Measurements from ENCODE around the gene RPS3A. TPM values are rescaled to one million over a fixed set of nuclear protein-coding genes. Genes with fewer than 3 reads are reported as not detected.
"Not testable (repeated sequence)": the region's sequence is repeated elsewhere in the genome, so short reads cannot be mapped to it uniquely, and the experiment has no call there.

The RPS3A gene
- total RNA-seq, 1 experiment from 2014 or later: 2,679 TPM

DNA sequence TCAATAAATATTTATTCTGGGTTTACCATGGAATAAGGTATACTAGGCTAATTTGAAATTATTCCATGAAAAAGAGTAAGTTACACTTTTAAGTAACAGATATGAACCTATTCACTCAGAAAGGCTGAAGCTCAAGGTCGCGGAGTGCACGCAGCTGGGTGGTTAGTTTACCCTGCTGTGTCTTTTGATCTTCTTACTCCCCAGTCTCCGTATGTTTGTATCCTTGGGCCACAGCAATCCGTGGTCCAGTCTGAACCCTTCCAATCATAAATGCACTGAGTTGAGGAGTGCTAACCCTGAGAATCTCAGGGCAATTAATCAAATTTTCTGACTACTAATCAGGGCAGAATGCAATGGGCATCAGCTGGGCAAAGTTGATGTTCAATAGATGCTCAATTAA, 33.9 kb downstream of the RPS3A start:
- H3K79me1 ChIP-seq (ENCODE audit: insufficient read depth, low read depth, low read length, poor library complexity, severe bottlenecking): no peaks in the 10 kb centered on the region
- TF ChIP-seq CTCF (conservative IDR thresholded peaks at IDR 0.05): no peak
- no peak overlapping the region for H4K91ac ChIP-seq (ENCODE audit: insufficient read length, low read depth, low read length)
- no peaks in the 10 kb centered on the region for H3K9me3 ChIP-seq (ENCODE audit: control insufficient read depth, low read depth, low read length)
- peak overlapping the region in 1 of 3 experiments; percentile 30; a peak in 1 of 7 replicates for H3K27ac Mint-ChIP-seq
- no peak overlapping the region for H2BK12ac ChIP-seq (ENCODE audit: insufficient read length, low read depth, low read length)
- DNase-seq: no peak
- no peak overlapping the region for H3K4me2 ChIP-seq (ENCODE audit: insufficient read depth, insufficient read length, low read length)
- no peak overlapping the region for H3K9ac ChIP-seq (ENCODE audit: extremely low read depth, insufficient read length, low read length)
- no peaks in the 10 kb centered on the region for H3K79me2 ChIP-seq (ENCODE audit: insufficient read depth, low read length)
- H3K14ac ChIP-seq (ENCODE audit: insufficient read depth, low read length): no peak overlapping the region
- H3K23ac ChIP-seq (ENCODE audit: insufficient read length, low read depth, low read length): no peak overlapping the region
- H3K4me1 ChIP-seq (ENCODE audit: insufficient read depth, low read length): no peaks in the 10 kb centered on the region
- H2AK5ac ChIP-seq (ENCODE audit: insufficient read length, low read length): no peak overlapping the region
- no CpG with 5 or more reads among the region's 5 CpGs for WGBS (ENCODE audit: extremely low coverage, insufficient read length, low lambda C conversion rate)
- no peak overlapping the region for H3K4me3 Mint-ChIP-seq
- no peak overlapping the region for H2BK5ac ChIP-seq (ENCODE audit: insufficient read length, low read length)
- H3K27ac ChIP-seq (ENCODE audit: insufficient read length, low read depth, low read length): no peak overlapping the region
- no peaks in the 10 kb centered on the region for H3K4me1 Mint-ChIP-seq
- no peaks in the 10 kb centered on the region for H3K27me3 ChIP-seq (ENCODE audit: insufficient read depth, low read length)
- H2BK20ac ChIP-seq (ENCODE audit: low read depth, low read length, poor library complexity, severe bottlenecking): no peak overlapping the region
- no peak overlapping the region for H3K18ac ChIP-seq (ENCODE audit: insufficient read length, low read depth, low read length)
- H3K36me3 Mint-ChIP-seq (ENCODE audit: insufficient read depth in 1 of 3, low read depth in 3 of 3): peaks cover 0 to 26% (median 5%) of the 10 kb centered on the region in 3 experiments; a peak in 5 of 7 replicates
- H3K56ac ChIP-seq (ENCODE audit: insufficient read length, low read depth, low read length): no peak overlapping the region
- H3K9me3 Mint-ChIP-seq: no peaks in the 10 kb centered on the region
- H3K23me2 ChIP-seq (ENCODE audit: insufficient read length, low read depth, low read length, poor library complexity, severe bottlenecking): no peaks in the 10 kb centered on the region
- H2BK120ac ChIP-seq (ENCODE audit: low read depth, low read length, poor library complexity, severe bottlenecking): no peak overlapping the region
- H4K20me1 ChIP-seq (ENCODE audit: control insufficient read depth, insufficient read depth, insufficient read length): no peaks in the 10 kb centered on the region
- H2AFZ ChIP-seq (ENCODE audit: low read length): no peak overlapping the region
- H3K27me3 Mint-ChIP-seq (ENCODE audit: low read depth): no peaks in the 10 kb centered on the region
- H4K5ac ChIP-seq (ENCODE audit: insufficient read length, low read depth, low read length): no peak overlapping the region
- no peak overlapping the region for H2BK15ac ChIP-seq (ENCODE audit: low read depth, low read length)
- H4K8ac ChIP-seq (replicated peaks; ENCODE audit: insufficient read length, low read depth, low read length): no peak overlapping the region
- no peak overlapping the region for H3T11ph ChIP-seq (ENCODE audit: low read length)
- no peak overlapping the region for H3K4ac ChIP-seq (ENCODE audit: low read depth, low read length)

GRCh38 chr4:151136048-151136447, 36.6 kb downstream of the RPS3A start:
- H3K4me1 Mint-ChIP-seq; H3K23me2 ChIP-seq (ENCODE audit: insufficient read length, low read depth, low read length, poor library complexity, severe bottlenecking); H3K4me2 ChIP-seq (ENCODE audit: insufficient read depth, insufficient read length, low read length); H3K9ac ChIP-seq (ENCODE audit: extremely low read depth, insufficient read length, low read length); H3K56ac ChIP-seq (ENCODE audit: insufficient read length, low read depth, low read length); H3K79me1 ChIP-seq (ENCODE audit: insufficient read depth, low read depth, low read length, poor library complexity, severe bottlenecking); H2AFZ ChIP-seq (ENCODE audit: low read length); H4K91ac ChIP-seq (ENCODE audit: insufficient read length, low read depth, low read length); H3T11ph ChIP-seq (ENCODE audit: low read length); H4K8ac ChIP-seq (replicated peaks; ENCODE audit: insufficient read length, low read depth, low read length); H3K27ac ChIP-seq (ENCODE audit: insufficient read length, low read depth, low read length); H2BK20ac ChIP-seq (ENCODE audit: low read depth, low read length, poor library complexity, severe bottlenecking); H3K4me3 Mint-ChIP-seq; H3K4ac ChIP-seq (ENCODE audit: low read depth, low read length); H4K5ac ChIP-seq (ENCODE audit: insufficient read length, low read depth, low read length); H3K9me3 Mint-ChIP-seq; H3K79me2 ChIP-seq (ENCODE audit: insufficient read depth, low read length); H3K23ac ChIP-seq (ENCODE audit: insufficient read length, low read depth, low read length); H2BK5ac ChIP-seq (ENCODE audit: insufficient read length, low read length); H3K14ac ChIP-seq (ENCODE audit: insufficient read depth, low read length); H3K18ac ChIP-seq (ENCODE audit: insufficient read length, low read depth, low read length); H4K20me1 ChIP-seq (ENCODE audit: control insufficient read depth, insufficient read depth, insufficient read length); H3K27me3 ChIP-seq (ENCODE audit: insufficient read depth, low read length); DNase-seq; H2AK5ac ChIP-seq (ENCODE audit: insufficient read length, low read length); H3K27ac Mint-ChIP-seq; H3K4me1 ChIP-seq (ENCODE audit: insufficient read depth, low read length); H2BK120ac ChIP-seq (ENCODE audit: low read depth, low read length, poor library complexity, severe bottlenecking); H2BK15ac ChIP-seq (ENCODE audit: low read depth, low read length); H2BK12ac ChIP-seq (ENCODE audit: insufficient read length, low read depth, low read length); H3K9me3 ChIP-seq (ENCODE audit: control insufficient read depth, low read depth, low read length); H3K27me3 Mint-ChIP-seq (ENCODE audit: low read depth): not testable (repeated sequence)
- H3K36me3 Mint-ChIP-seq (ENCODE audit: insufficient read depth in 1 of 3, low read depth in 3 of 3): peaks cover 5 to 26% (median 7%) of the 10 kb centered on the region in 3 experiments; a peak in 6 of 7 replicates
- WGBS (ENCODE audit: extremely low coverage, insufficient read length, low lambda C conversion rate): no CpG with 5 or more reads among the region's 3 CpGs

Data from H9 (cell line).